CD4-positive, alpha-beta T cell treated with Interleukin-21 for 1 hour (primary cell): ENCODE measurements around the gene MYO3B.
"Not testable (repeated sequence)": the region's sequence is repeated elsewhere in the genome, so short reads cannot be mapped to it uniquely, and the experiment has no call there.

ENCODE experiments used
- DNase-seq: peaks from one replicate; pipeline ENCODE4 v3.0.0-alpha.2; 2020

MYO3B gene

DNA sequence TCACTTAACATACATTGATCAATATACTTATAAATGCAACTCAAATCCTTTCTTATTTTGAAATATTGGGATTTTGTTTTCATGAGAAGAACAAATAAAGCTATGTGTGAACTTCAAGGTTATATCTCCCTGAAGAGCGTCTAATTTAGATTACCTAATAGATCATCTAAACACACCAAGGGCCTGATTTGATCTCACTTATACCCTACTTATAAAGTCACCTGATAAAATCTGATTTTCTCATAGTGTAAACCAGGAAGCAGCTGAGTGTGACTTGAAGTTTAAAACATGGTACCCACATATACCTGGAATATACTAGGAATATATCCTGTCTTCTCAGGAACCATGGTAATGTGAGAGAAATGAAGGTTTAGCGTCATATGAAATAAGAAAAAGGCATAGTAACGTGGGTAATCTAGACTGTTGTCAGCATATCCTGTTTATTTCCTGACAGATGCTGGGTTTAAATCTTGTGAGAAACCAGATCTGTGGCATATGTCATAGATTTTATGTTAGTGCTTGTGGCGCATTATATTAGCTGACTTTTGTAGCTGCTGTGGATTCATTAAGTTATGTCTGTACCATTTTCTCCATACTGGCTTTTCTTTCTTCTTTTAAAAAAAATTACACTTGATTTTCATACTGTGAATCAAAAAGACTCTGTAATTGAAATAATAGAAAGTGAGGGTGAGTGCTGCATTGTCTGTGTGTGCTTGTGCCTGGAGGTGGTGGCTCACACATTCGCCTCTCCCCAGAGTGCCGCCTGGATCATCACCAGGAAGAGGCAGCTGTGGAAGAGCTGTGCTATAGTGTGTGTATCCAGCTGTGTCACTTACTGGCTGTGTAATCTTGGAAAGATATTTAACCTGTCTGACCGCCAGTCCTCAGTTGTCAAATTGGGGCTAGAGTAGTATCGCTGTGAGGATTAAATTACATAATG, 164.0 kb downstream of the MYO3B start:
- no peak for DNase-seq

DNA sequence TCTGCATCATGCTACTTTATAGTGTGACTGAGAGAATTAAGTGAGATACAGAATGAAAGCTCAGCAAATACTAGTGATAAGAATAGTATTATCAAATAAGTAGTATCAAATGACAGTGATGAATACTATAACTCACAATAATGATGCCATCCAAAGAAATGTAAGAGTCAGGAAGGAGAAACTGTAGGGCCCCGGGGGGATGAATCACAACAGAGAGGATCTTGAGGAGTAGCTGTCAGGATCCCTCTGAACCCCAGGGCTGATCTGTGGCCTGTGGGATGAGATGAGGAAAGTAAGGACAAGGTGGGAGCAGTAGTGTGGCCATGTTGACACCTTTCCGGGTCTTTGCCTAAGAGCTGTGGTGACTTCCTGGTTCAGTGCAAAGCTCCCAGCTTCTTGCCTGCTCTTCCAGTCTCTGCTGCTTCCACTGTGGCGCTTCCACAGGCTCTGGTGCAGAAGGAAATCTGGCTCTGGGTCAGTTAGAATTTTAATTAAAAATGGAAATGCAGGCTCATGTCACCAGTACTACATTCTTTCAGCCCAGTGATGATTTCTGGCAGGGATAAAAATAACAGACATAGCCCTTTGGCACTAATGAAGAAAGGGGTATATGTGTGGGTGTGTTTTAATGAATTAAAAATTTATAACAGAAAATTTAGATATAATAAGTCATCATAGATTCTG, 166.9 kb downstream of the MYO3B start:
- no peak for DNase-seq

DNA sequence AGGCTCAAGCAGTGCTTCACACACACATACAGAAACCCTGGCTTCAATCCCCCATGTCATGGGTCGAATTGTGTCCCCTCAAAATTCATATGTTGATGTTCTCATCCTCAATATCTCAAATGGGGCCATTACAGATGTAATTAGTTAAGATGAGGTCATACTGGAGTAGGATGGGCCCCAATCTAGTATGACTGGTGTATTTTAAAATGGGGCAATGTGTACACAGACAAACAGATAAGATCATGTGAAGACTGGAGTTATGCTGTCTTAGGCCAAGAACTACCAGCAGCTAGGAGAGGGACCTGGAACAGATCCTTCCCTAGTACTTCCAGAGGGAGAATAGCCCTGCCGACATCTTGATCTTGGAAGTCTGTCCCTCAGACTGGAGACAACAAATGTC, 167.7 kb downstream of the MYO3B start:
- no peak for DNase-seq

DNA sequence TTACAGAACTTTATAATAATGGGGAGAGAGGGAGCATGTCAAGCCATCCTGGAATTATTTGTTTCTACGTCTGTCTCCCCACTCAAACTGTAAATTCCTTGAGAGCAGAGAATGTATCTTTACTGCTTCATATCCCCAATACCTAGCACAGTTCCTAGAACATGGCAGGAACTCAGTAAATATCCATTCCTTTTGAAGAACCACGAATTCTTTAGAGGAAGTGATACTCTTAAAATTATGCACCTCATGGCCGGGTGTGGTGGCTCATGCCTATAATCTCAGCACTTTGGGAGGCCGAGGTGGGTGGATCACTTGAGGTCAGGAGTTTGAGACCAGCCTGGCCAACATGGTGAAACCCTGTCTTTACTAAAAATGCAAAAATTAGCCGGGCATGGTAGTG, 171.3 kb downstream of the MYO3B start:
- DNase-seq, result not testable (repeated sequence)

DNA sequence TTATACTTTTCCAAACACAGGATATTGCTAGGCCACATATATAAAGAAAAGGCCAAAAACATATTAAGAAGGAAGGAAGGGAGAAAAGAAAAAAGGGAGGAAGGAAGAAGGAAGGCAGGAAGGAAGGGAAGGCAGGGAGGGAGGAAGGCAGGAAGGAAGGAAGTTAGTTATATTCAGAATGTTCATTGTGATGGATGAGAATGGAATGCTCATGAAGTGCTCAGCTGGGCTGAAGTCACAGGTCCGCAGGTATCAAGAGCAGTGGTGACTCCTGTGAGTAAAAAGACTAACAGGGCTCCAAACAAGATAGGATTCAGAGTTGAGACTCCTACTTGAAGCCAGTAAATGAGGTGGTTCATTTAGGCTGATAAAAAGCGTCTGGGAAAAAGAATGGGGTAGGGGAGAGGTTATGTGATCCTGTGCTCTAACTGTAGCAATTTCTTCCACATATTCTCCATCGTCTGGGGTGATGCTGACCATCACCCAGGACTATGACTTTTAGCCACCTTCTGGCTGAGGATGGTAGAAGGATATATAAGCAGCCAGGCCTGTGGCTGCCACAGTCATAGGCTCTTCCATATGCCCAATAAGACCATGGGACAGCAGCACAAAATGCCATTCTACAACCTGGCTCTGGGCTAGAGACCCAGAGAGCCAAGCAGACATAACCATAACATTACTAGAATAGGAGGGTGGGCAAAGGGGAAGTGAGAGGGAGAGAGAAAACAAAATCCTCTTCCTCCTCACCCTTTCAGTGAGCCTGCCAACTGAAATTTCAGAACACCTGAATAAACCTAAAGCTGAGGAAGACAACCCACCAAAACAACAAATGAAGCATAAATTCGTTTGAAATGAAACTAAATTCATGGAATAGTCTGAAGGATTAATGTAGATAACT, 173.2 kb downstream of the MYO3B start:
- DNase-seq, result no peak

DNA sequence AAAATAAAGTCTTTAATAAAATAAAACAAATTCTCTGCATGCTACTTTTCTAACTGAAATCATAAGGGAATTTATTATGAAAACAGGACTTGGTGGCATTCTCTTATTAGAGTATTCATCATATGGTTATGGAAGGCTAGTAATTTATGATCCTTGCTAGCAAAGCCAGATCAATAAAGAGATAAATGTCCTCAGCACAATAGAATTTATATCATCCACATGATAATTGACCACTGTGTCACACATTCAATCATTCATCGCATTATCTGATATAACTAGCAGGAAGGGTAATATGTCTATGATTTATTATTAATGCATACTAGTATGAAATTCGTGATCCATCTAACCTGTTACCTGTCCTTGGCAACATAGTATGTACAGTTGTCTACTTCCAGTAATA, 175.8 kb downstream of the MYO3B start:
- DNase-seq, result no peak

- DNase-seq, result no peak
Observed at GRCh38 chr2:170354388-170354787, 176.4 kb downstream of the MYO3B start.

- DNase-seq, result no peak
Observed at GRCh38 chr2:170354855-170355780, 177.2 kb downstream of the MYO3B start.

- DNase-seq, result no peak
Observed at GRCh38 chr2:170359466-170359865, 181.5 kb downstream of the MYO3B start.

GRCh38 chr2:170360546-170361089, 182.7 kb downstream of the MYO3B start:
- no peak for DNase-seq

DNA sequence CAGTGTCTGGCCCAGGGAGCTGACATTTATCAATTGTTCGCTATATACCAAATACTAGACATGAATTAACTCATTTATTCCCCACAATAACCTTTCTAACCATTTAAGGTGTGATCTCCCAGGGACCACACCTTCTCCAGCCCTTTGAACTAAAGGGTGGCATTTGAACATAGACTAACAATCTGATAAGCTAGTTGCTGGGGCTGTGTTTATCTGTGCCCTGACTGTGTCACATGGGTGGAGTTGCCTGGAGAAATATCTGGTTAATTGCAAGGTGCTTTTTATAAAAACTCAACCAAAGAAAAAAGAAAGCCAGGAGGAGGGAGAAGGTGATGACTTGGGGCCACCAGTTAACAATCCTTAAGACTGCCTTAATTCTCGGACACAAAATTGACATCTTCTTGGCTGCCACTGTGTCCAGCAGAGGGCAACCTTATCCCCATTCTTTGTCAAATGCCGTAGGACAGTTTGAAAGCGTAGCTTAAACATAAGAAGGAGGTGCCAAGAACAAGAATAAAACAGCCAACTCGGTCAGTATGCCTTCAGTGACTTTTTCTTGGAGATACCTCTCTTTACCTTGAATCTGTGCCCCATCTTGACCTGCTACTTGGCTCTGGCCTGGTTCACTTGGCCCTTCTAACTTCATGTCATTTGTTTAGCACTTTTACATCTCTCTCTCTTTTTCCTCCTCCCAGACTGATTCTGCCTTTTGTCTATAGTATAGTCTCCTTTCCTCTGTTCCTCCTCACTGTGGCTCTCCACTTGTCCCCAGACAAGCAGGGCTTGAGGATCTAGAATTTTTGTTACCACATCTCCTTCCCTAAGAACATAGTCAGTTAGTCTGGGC, 183.4 kb downstream of the MYO3B start:
- peak; percentile 54 for DNase-seq

GRCh38 chr2:170362313-170362870, 184.4 kb downstream of the MYO3B start:
- DNase-seq, result no peak

DNA sequence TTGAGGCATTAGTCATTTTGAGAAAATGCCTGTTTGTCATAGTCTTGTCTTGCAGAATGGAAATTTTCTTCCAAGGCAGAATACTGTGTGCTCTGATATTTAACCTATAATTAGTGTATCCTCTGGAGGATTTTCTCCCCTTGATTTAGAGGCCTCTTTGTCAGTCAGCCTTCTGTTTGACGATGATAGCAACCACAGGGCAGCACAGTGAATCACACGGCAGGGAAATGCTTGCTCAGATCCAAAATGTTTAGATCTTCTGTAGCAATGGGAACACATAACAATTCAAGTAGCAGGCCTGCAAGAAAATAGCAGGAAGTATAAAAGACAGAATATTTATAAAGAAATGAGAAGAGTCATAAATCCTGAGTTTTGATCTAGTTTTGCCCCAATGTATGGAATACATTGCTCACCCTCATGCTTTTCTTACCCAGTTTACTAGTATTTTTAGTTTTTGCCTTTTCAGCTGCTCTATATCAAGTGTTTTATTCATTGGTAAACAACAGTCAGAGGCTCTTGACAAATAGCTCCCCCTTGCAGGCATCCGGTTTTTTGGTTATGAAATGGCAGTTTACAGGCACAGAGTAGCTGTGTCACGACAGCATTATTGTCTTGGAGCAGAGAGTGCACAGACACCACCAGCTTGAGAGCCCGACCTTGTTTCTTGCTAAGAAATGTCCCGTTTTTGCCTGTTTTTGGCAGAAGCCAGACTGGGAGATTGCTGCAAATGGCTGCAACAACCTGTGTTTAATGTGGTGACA, 185.1 kb downstream of the MYO3B start:
- no peak for DNase-seq

GRCh38 chr2:170365003-170365402, 187.1 kb downstream of the MYO3B start:
- no peak for DNase-seq

DNA sequence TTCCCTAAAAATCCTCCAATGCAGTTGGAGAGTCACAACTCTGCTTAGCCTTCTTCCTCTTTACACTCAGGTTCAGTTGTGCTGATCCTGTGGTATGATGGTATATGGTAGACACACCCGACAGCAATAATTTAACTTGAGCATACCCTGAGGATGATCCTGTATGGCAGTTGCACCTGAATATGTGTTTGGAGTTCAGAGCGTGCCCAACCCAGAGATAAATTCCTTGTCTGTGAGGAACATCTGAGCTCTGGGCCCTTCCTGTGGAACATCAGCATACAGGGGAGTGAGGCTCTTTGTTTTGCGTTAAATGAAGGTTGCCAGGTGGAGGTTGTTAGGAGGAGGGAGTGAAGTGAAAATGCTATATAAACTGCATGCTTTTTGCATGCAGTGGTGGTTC, 187.7 kb downstream of the MYO3B start:
- DNase-seq, result no peak

DNA sequence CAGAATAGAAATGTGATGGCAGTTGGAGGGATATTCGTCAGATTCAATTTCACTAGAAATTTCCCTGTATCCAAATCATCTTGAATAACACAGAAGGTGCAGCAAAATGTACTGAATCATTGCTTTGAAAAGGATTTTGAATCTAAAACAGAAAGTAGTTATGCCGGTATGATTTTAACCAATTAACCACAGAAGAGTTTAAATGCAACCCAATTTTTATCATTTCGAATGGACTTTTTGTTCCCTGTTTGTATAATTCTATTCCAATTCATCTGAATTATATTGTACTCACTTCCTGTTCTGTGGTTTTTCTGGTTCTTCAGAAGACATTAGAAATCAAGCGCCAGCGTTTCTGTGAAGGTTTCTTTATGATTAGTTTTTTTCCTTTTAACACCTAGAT, 190.4 kb downstream of the MYO3B start:
- no peak for DNase-seq

- no peak for DNase-seq
Observed at GRCh38 chr2:170369228-170369627, 191.3 kb downstream of the MYO3B start.

- peak; percentile 17 for DNase-seq
Observed at GRCh38 chr2:170369894-170370293, 191.9 kb downstream of the MYO3B start.

DNA sequence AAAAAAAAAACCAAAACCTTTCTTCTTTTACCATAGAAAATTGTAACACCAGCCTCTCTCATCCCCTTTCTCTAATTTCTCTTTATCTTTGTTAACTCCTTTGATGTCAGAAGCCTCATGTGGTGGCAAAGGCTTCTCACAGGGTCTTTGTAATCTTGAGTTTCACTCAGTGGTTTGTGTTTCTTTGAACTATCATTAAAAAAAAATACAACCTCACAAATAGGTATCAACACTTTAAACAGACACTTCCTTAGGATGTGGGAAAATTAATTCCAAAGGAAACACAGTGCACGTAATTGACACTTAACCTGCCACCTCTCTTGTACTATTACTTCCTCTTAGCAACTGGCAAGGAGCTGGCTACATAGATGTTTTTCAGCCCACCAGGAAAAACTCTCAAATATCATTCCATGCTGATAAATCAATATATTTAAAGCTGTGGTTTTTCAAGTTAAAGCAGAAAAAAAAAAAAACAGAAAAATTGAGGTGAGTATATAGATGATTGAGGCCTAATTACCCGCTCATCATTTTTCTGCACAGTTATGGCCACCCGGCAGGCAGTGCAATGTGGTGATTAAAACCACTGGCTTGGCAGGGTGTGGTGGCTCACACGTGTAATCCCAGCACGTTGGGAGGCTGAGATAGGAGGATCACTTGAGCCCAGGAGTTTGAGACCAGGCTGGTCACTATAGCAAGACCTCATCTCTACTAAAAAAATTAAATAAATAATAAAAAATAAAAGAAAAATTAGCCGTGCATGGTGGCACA, 193.5 kb downstream of the MYO3B start:
- DNase-seq, result no peak
